Neural progenitor cell (in vitro differentiated cells): ENCODE measurements around the gene ABCC4. TPM values are rescaled to one million over a fixed set of nuclear protein-coding genes. Genes with fewer than 3 reads are reported as not detected.

Source experiments
- DNase-seq: peaks from one replicate; pipeline ENCODE4 v3.0.0-alpha.2; 2016; ENCODE audit warnings: low spot score
- H2AFZ ChIP-seq: fragments of 200-600 bp; sonication (generic); replicated peaks from 2 replicates; pipeline ENCODE4 v1.6.1; 2016; ENCODE audit warnings: antibody characterized with exemption
- H3F3A ChIP-seq: fragments of 200-600 bp; sonication (generic); 2 replicates; pipeline ENCODE4 v1.6.1; 2016; ENCODE audit warnings: antibody characterized with exemption, low read depth
- H3K27ac ChIP-seq: fragments of 200-600 bp; sonication (generic); 2 replicates; pipeline ENCODE4 v1.5.1; 2016; ENCODE audit warnings: mild to moderate bottlenecking
- H3K27me3 ChIP-seq: fragments of 200-600 bp; sonication (generic); 2 replicates; pipeline ENCODE4 v1.6.1; 2016; ENCODE audit warnings: mild to moderate bottlenecking, moderate library complexity
- H3K36me3 ChIP-seq: fragments of 200-600 bp; sonication (generic); 2 replicates; pipeline ENCODE4 v1.5.1; 2016
- H3K4me1 ChIP-seq: fragments of 200-600 bp; sonication (generic); 2 replicates; pipeline ENCODE4 v1.6.1; 2016; ENCODE audit warnings: mixed run types
- H3K4me2 ChIP-seq: fragments of 200-600 bp; sonication (generic); 2 replicates; pipeline ENCODE4 v1.6.1; 2016
- H3K4me3 ChIP-seq: fragments of 200-600 bp; sonication (generic); 2 replicates; pipeline ENCODE4 v1.5.1; 2016
- H3K79me2 ChIP-seq: fragments of 200-600 bp; sonication (generic); 2 replicates; pipeline ENCODE4 v1.6.1; 2016; ENCODE audit warnings: low read depth
- H3K9ac ChIP-seq: fragments of 200-600 bp; sonication (generic); 2 replicates; pipeline ENCODE4 v1.6.1; 2016
- H3K9me3 ChIP-seq: fragments of 200-600 bp; sonication (generic); 2 replicates; pipeline ENCODE4 v1.5.1; 2016; ENCODE audit warnings: low read depth
- H4K20me1 ChIP-seq: fragments of 200-600 bp; sonication (generic); 2 replicates; pipeline ENCODE4 v1.6.1; 2016; ENCODE audit warnings: low read depth
- H3K27ac Mint-ChIP-seq: 3 replicates; pipeline ENCODE4 v1.8.0; 2021; ENCODE audit warnings: mixed read lengths
- H3K27me3 Mint-ChIP-seq: 2 replicates; pipeline ENCODE4 v1.8.0; 2022; ENCODE audit warnings: low read depth, mild to moderate bottlenecking, inconsistent platforms, moderate library complexity, mixed read lengths; ENCODE audit not compliant: insufficient read depth
- H3K36me3 Mint-ChIP-seq: 3 replicates; pipeline ENCODE4 v1.8.0; 2021; ENCODE audit warnings: mixed read lengths
- H3K4me1 Mint-ChIP-seq: 3 replicates; pipeline ENCODE4 v1.8.0; 2021; ENCODE audit warnings: mixed read lengths
- H3K4me3 Mint-ChIP-seq: 3 replicates; pipeline ENCODE4 v1.8.0; 2021; ENCODE audit warnings: mild to moderate bottlenecking, moderate library complexity, mixed read lengths
- H3K9me3 Mint-ChIP-seq: 3 replicates; pipeline ENCODE4 v1.8.0; 2020; ENCODE audit warnings: mixed read lengths
- CTCF ChIP-seq: fragments of 200-600 bp; sonication (generic); IDR thresholded peaks from 2 replicates; pipeline ENCODE4 v1.5.1; 2017; ENCODE audit warnings: antibody characterized with exemption, mild to moderate bottlenecking
- EZH2 ChIP-seq: fragments of 200-600 bp; sonication (generic); IDR thresholded peaks from 2 replicates; pipeline ENCODE4 v1.6.1; 2017; ENCODE audit warnings: antibody characterized with exemption, mild to moderate bottlenecking, moderate library complexity
- EZH2phosphoT487 ChIP-seq: fragments of 200-600 bp; sonication (generic); IDR thresholded peaks from 2 replicates; pipeline ENCODE4 v1.6.1; 2017; ENCODE audit warnings: antibody characterized with exemption
- total RNA-seq: library from RNA; depleted of rRNA; stranded (reverse); fragments of >200 nt; gene quantifications from 2 replicates; pipeline ENCODE4 v1.2.3, GENCODE V29; 2015; ENCODE audit warnings: low replicate concordance

ABCC4 gene
- total RNA-seq, 1 donor from 2014 or later = 23.6 TPM

- TF ChIP-seq CTCF (no peak), EZH2 (no peak)
- H3F3A ChIP-seq = no peaks in the 10 kb centered on the region
- no peak for DNase-seq
Measured at GRCh38 chr13:95317039-95317989, 16.1 kb upstream of the ABCC4 start.

DNA sequence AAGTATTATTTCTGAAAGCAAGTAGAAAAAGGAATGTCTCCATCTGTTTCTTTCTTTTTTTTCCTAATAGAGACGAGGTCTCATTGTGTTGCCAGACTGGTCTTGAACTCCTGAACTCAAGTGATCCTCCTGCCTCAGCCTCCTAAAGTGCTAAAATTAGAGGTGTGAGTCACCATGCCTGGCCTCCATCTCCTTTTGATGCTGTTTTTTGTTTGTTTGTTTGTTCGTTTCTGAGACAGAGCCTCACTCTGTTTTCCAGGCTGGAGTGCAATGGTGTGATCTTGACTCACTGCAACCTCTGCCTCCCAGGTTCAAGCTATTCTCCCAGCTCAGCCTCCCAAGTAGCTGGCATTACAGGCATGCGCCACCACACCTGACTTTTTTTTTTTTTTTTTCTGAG lies 14.5 kb upstream of the ABCC4 start:
- H3K4me3 Mint-ChIP-seq = no peak overlapping the region
- Histone ChIP-seq H3F3A (no peaks in the 10 kb centered on the region), H4K20me1 (no peaks in the 10 kb centered on the region), H3K27ac (no peak overlapping the region), H3K4me1 (no peaks in the 10 kb centered on the region), H3K9ac (no peak overlapping the region), H3K36me3 (no peaks in the 10 kb centered on the region), H3K27me3 (no peaks in the 10 kb centered on the region), H3K4me3 (no peak overlapping the region), H3K4me2 (no peak overlapping the region), H3K9me3 (no peaks in the 10 kb centered on the region), H2AFZ (no peak overlapping the region), H3K79me2 (no peaks in the 10 kb centered on the region)
- no peak overlapping the region for H3K27ac Mint-ChIP-seq
- no peaks in the 10 kb centered on the region for H3K36me3 Mint-ChIP-seq
- no peak for DNase-seq
- H3K9me3 Mint-ChIP-seq = peaks cover 2% of the 10 kb centered on the region
- no peak for TF ChIP-seq CTCF
- no peak for TF ChIP-seq EZH2phosphoT487
- no peak for TF ChIP-seq EZH2
- H3K4me1 Mint-ChIP-seq = peaks cover 5% of the 10 kb centered on the region
- H3K27me3 Mint-ChIP-seq = peaks cover 10% of the 10 kb centered on the region

More at GRCh38 chr13:95317039-95317989, 16.1 kb upstream of the ABCC4 start:
- Histone ChIP-seq H3K27me3 (no peaks in the 10 kb centered on the region), H2AFZ (no peak overlapping the region), H3K27ac (no peak overlapping the region), H4K20me1 (no peaks in the 10 kb centered on the region), H3K79me2 (no peaks in the 10 kb centered on the region), H3K9ac (no peak overlapping the region), H3K36me3 (no peaks in the 10 kb centered on the region), H3K4me3 (no peak overlapping the region), H3K4me1 (no peaks in the 10 kb centered on the region), H3K4me2 (no peak overlapping the region), H3K9me3 (no peaks in the 10 kb centered on the region)
- Mint-ChIP-seq H3K4me1 (peaks cover 5% of the 10 kb centered on the region), H3K9me3 (peaks cover 2% of the 10 kb centered on the region), H3K27me3 (peaks cover 10% of the 10 kb centered on the region), H3K36me3 (no peaks in the 10 kb centered on the region), H3K4me3 (no peak overlapping the region), H3K27ac (peak overlapping the region; percentile 52)

DNA sequence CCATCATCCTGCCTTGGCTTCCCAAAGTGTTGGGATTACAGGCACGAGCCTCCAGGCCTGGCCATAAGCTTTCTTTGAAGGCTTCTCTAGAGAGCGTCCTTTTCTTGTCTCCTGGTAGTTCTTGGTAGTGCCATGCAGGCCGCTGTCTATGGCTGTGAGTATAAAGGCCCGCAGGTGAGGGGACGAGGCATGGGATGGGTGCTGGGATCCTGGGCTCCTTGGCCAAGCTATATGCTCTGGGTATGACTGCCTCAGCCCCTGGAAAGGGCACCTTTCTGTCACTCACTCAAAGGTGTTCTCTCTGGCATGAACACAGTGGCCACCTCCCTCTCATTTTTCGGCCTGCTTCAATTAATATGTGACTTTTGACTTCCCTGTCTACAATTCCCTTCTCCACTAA lies 6.3 kb upstream of the ABCC4 start:
- H3K9me3 Mint-ChIP-seq = peaks cover 6% of the 10 kb centered on the region
- no peaks in the 10 kb centered on the region for H3K36me3 Mint-ChIP-seq
- H3K27ac ChIP-seq = no peak overlapping the region
- H3K79me2 ChIP-seq = no peaks in the 10 kb centered on the region
- no peak overlapping the region for H3K9ac ChIP-seq
- peaks cover 7% of the 10 kb centered on the region for H3K27me3 ChIP-seq
- peaks cover 8% of the 10 kb centered on the region for H3K4me1 Mint-ChIP-seq
- H3K9me3 ChIP-seq = no peaks in the 10 kb centered on the region
- no peaks in the 10 kb centered on the region for H3K27me3 Mint-ChIP-seq
- peaks cover 8% of the 10 kb centered on the region for H3F3A ChIP-seq
- H2AFZ ChIP-seq = no peak overlapping the region
- no peak overlapping the region for H3K4me3 ChIP-seq
- no peak for DNase-seq
- H3K36me3 ChIP-seq = no peaks in the 10 kb centered on the region
- H4K20me1 ChIP-seq = no peaks in the 10 kb centered on the region
- peaks cover 9% of the 10 kb centered on the region for H3K4me1 ChIP-seq
- H3K27ac Mint-ChIP-seq = no peak overlapping the region
- no peak overlapping the region for H3K4me2 ChIP-seq
- no peak for TF ChIP-seq EZH2
- TF ChIP-seq CTCF = no peak
- TF ChIP-seq EZH2phosphoT487 = no peak
- H3K4me3 Mint-ChIP-seq = no peak overlapping the region
